Endothelial cell of umbilical vein (primary cell): ENCODE results near the gene TMEM121B. TPM values are rescaled to one million over a fixed set of nuclear protein-coding genes. Genes with fewer than 3 reads are reported as not detected.

Source experiments
- BruUV-seq: library from RNA; stranded (reverse); fragments of 400-500 nt; replicated peaks from 2 replicates; lab custom pipeline; 2021; lab: Mats Ljungman, UMichigan
- CTCF ChIA-PET: fragments of 300-600, 350-600 bp; sonication (Branson Sonifier 250); formaldehyde crosslinking; loops from one replicate; lab custom pipeline; 2021; ENCODE audit warnings: antibody characterized with exemption, inconsistent platforms; lab: Charles Lee
- POLR2A ChIA-PET: fragments of 300-600, 350-600 bp; sonication (Branson Sonifier 250); formaldehyde crosslinking; loops from one replicate; lab custom pipeline; 2021; ENCODE audit warnings: antibody characterized with exemption, inconsistent platforms; lab: Charles Lee
- DNase-seq: peaks from one replicate; pipeline ENCODE4 v3.0.0-alpha.2; 2011; ENCODE audit warnings: low read depth, low spot score
- FAIRE-seq: peaks from 2 replicates; lab custom pipeline; 2011; peaks lifted over from hg19 to GRCh38; lab: Jason Lieb, UNC
- H2AFZ ChIP-seq: 2 replicates; pipeline ENCODE4 v1.6.0; 2012; ENCODE audit warnings: low read depth, low read length, control low read depth, inconsistent platforms
- H3K27ac ChIP-seq: 2 replicates; pipeline ENCODE4 v1.5.1; 2011; ENCODE audit warnings: low read depth, mild to moderate bottlenecking, control low read depth, low read length, moderate library complexity; ENCODE audit not compliant: insufficient read depth
- H3K27me3 ChIP-seq, 2 experiments: 2 replicates each; pipeline versions ENCODE4 v1.6.0 to v1.6.1; 2011; ENCODE audit warnings: low read length in 2 of 2, mixed read lengths in 1 of 2; ENCODE audit not compliant: control insufficient read depth in 2 of 2, insufficient read depth in 2 of 2
- H3K36me3 ChIP-seq, 2 experiments: 2 replicates in 1 of 2; 3 replicates in 1 of 2; pipeline ENCODE4 v1.5.1; 2011; ENCODE audit warnings: low read length in 2 of 2, mild to moderate bottlenecking in 1 of 2, moderate library complexity in 1 of 2; ENCODE audit not compliant: control insufficient read depth in 2 of 2, insufficient read depth in 2 of 2; ENCODE audit errors: extremely low read depth in 1 of 2
- H3K4me1 ChIP-seq: 3 replicates; pipeline ENCODE4 v1.5.1; 2011; ENCODE audit warnings: mild to moderate bottlenecking, low read length; ENCODE audit not compliant: control insufficient read depth, insufficient read depth; ENCODE audit errors: extremely low read depth
- H3K4me2 ChIP-seq: 2 replicates; pipeline ENCODE4 v1.6.1; 2011; ENCODE audit warnings: low read length, control low read depth, mixed read lengths; ENCODE audit not compliant: insufficient read depth
- H3K4me3 ChIP-seq, 3 experiments: fragments of 200-600 bp in 1 of 3; sonication (generic), shearing (Covaris generic) in 1 of 3; replicated peaks in 1 of 3; 2 replicates each; pipeline ENCODE4 v1.5.1; 2011 to 2016; ENCODE audit warnings: control low read depth in 3 of 3, low read length in 3 of 3, mild to moderate bottlenecking in 2 of 3, inconsistent platforms in 1 of 3, low read depth in 1 of 3, moderate library complexity in 1 of 3; ENCODE audit not compliant: insufficient read depth in 1 of 3
- H3K79me2 ChIP-seq: 2 replicates; pipeline ENCODE4 v1.6.0; 2012; ENCODE audit warnings: low read length, inconsistent platforms; ENCODE audit not compliant: control insufficient read depth, insufficient read depth
- H3K9ac ChIP-seq: replicated peaks from 2 replicates; pipeline ENCODE3; 2011; ENCODE audit warnings: low read length, control low read depth; ENCODE audit not compliant: insufficient read depth; ENCODE audit errors: extremely low read depth
- H3K9me1 ChIP-seq: replicated peaks from 3 replicates; pipeline ENCODE4 v1.6.0; 2011; ENCODE audit warnings: mild to moderate bottlenecking, low read length; ENCODE audit not compliant: control insufficient read depth, insufficient read depth; ENCODE audit errors: extremely low read depth
- H3K9me3 ChIP-seq: replicated peaks from 2 replicates; pipeline ENCODE4 v1.5.1; 2012; ENCODE audit warnings: low read length, inconsistent platforms; ENCODE audit not compliant: control insufficient read depth, insufficient read depth
- H4K20me1 ChIP-seq: replicated peaks from 2 replicates; pipeline ENCODE3; 2011; ENCODE audit warnings: mild to moderate bottlenecking, low read length; ENCODE audit not compliant: control insufficient read depth, insufficient read depth; ENCODE audit errors: extremely low read depth
- CTCF ChIP-seq, 2 donors: IDR thresholded peaks; 1 replicate in 1 of 2; 2 replicates in 1 of 2; pipeline ENCODE4 v1.5.1; 2011; ENCODE audit warnings: low read length in 2 of 2, mild to moderate bottlenecking in 2 of 2, moderate library complexity in 2 of 2, control low read depth in 1 of 2, inconsistent platforms in 1 of 2, low read depth in 1 of 2; ENCODE audit not compliant: insufficient read depth in 1 of 2; ENCODE audit errors: extremely low read depth in 1 of 2
- EZH2 ChIP-seq: IDR thresholded peaks from 2 replicates; pipeline ENCODE4 v1.6.1; 2012; ENCODE audit warnings: borderline replicate concordance, low read depth, mild to moderate bottlenecking, moderate library complexity, low read length, inconsistent platforms; ENCODE audit not compliant: severe bottlenecking
- FOS ChIP-seq: IDR thresholded peaks from 2 replicates; pipeline ENCODE4 v1.6.1; 2011; ENCODE audit warnings: mild to moderate bottlenecking, low read length, moderate library complexity, borderline replicate concordance; ENCODE audit not compliant: insufficient read depth
- GATA2 ChIP-seq: IDR thresholded peaks from 2 replicates; pipeline ENCODE4 v1.7.0; 2011; ENCODE audit warnings: low read depth, mild to moderate bottlenecking, moderate library complexity, mixed read lengths, low read length; ENCODE audit not compliant: insufficient read length, insufficient read depth
- MYC ChIP-seq: IDR thresholded peaks from one replicate; pipeline ENCODE4 v1.6.1; 2011; ENCODE audit warnings: mild to moderate bottlenecking, low read depth, low read length
- POLR2A ChIP-seq: IDR thresholded peaks from 2 replicates; pipeline ENCODE4 v1.6.1; 2012; ENCODE audit warnings: low read depth, mild to moderate bottlenecking, control low read depth, low read length
- POLR2AphosphoS5 ChIP-seq: IDR thresholded peaks from 2 replicates; pipeline ENCODE4 v1.6.1; 2012; ENCODE audit warnings: low read depth, mild to moderate bottlenecking, control low read depth, low read length, moderate library complexity; ENCODE audit not compliant: insufficient read depth
- dilution Hi-C: fragments of 300-500 bp; cut with MboI; formaldehyde crosslinking; loops from one replicate; pipeline ENCODE4 v1.15.0; 2019; ENCODE audit warnings: low sequenced_read_pairs; ENCODE audit not compliant: extremely low pct_ligation_motif_present
- intact Hi-C: fragments of 100-400 bp; cut with micrococcal nuclease; formaldehyde crosslinking; loops from one replicate; pipeline ENCODE4 v1.10.0; 2022
- polyA plus RNA-seq, 4 experiments: library from polyadenylated mRNA; depleted of rRNA in 3 of 4; stranded (reverse) in 3 of 4; unstranded in 1 of 4; fragments of >200 nt; gene quantifications; 2 replicates each; pipeline versions ENCODE4 v1.2.1 to v1.2.3, GENCODE V29; 2011 to 2012; ENCODE audit warnings: missing spikeins in 1 of 4
- total RNA-seq: library from RNA; stranded (reverse); gene quantifications from 2 replicates; pipeline ENCODE4 v1.2.3, GENCODE V29; 2021

The TMEM121B gene
- total and polyA plus RNA-seq, 2 donors (not counting 3 experiments of a cell fraction or from before 2014, with no cell fraction given), result 0.18 to 0.33 TPM

GRCh38 chr22:17155941-17156340 is 34.8 kb upstream of the TMEM121B start:
- Histone ChIP-seq H3K9me1 (no peaks in the 10 kb centered on the region), H3K4me2 (no peak overlapping the region), H3K36me3 (no peaks in the 10 kb centered on the region), H3K27ac (no peak overlapping the region), H3K4me1 (peaks cover 15% of the 10 kb centered on the region), H3K79me2 (peaks cover 41% of the 10 kb centered on the region), H3K27me3 (no peaks in the 10 kb centered on the region), H4K20me1 (no peaks in the 10 kb centered on the region), H3K4me3 (no peak overlapping the region), H3K9me3 (no peaks in the 10 kb centered on the region), H3K9ac (no peak overlapping the region), H2AFZ (no peak overlapping the region)
- FAIRE-seq (no peak), DNase-seq (no peak)
- dilution Hi-C loops, result no loop called here
- intact Hi-C loops, result no loop called here
- CTCF ChIA-PET, result interaction anchor here (1.3 to 9.1 kb wide), 2 partner anchors 16 to 346 kb away, joined by 4 to 77 read pairs; no protein-coding TSS in a partner anchor
- POLR2A ChIA-PET, result no interaction called here
- TF ChIP-seq CTCF (IDR thresholded peaks at IDR 0.05; ENCODE audit: extremely low read depth in 1 of 2, insufficient read depth in 1 of 2, low read depth in 1 of 2, low read length in 2 of 2) (no peak), POLR2AphosphoS5 (no peak), EZH2 (no peak), GATA2 (no peak), MYC (no peak), POLR2A (no peak), FOS (no peak)
- BruUV-seq, result no TSS peak
